B cell (primary cell): Measurements from ENCODE around the gene MMRN1. TPM values are rescaled to one million over a fixed set of nuclear protein-coding genes. Genes with fewer than 3 reads are reported as not detected.

ENCODE experiments used
- ATAC-seq: fragments of 200-7000 bp; cut with Tn5 transposase; one replicate; pipeline ENCODE4 v1.10.0; 2021; ENCODE audit warnings: low read depth, mild to moderate bottlenecking, moderate number of reproducible peaks, moderate library complexity
- CTCF ChIA-PET: fragments of 350-600 bp; sonication (Branson Sonifier 250); formaldehyde crosslinking; loops from one replicate; lab custom pipeline; 2021; ENCODE audit warnings: antibody characterized with exemption, inconsistent platforms; lab: Charles Lee
- POLR2A ChIA-PET: fragments of 350-600 bp; sonication (Branson Sonifier 250); formaldehyde crosslinking; loops from one replicate; lab custom pipeline; 2021; ENCODE audit warnings: antibody characterized with exemption; lab: Charles Lee
- DNase-seq: peaks from one replicate; pipeline ENCODE4 v3.0.0; 2013
- H2AFZ ChIP-seq: 2 replicates; pipeline ENCODE4 v1.6.1; 2012; ENCODE audit warnings: mild to moderate bottlenecking, low read depth, low read length; ENCODE audit not compliant: insufficient read depth, poor library complexity, severe bottlenecking
- H3K27ac ChIP-seq, 2 donors: 1 replicate in 1 of 2; 2 replicates in 1 of 2; pipeline ENCODE4 v1.5.1; 2012 to 2013; ENCODE audit warnings: low read length in 2 of 2, mild to moderate bottlenecking in 2 of 2, moderate library complexity in 1 of 2
- H3K27me3 ChIP-seq, 4 experiments: fragments of 200-600 bp in 1 of 4; sonication (generic) in 1 of 4; replicated peaks in 1 of 4; 1 replicate in 2 of 4; 2 replicates in 2 of 4; pipeline versions ENCODE4 v1.6.1 to v1.7.0; 2013 to 2016; ENCODE audit warnings: low read length in 3 of 4, mild to moderate bottlenecking in 2 of 4, mixed read lengths in 1 of 4, moderate library complexity in 1 of 4; ENCODE audit not compliant: insufficient read depth in 4 of 4, control insufficient read depth in 3 of 4; ENCODE audit errors: control extremely low read depth in 1 of 4
- H3K36me3 ChIP-seq, 2 experiments: replicated peaks in 1 of 2; 1 replicate in 1 of 2; 2 replicates in 1 of 2; pipeline versions ENCODE4 v1.6.1 to v1.7.1; 2013; ENCODE audit warnings: low read length in 1 of 2; ENCODE audit not compliant: insufficient read depth in 2 of 2, control insufficient read depth in 1 of 2; ENCODE audit errors: control extremely low read depth in 1 of 2, extremely low read depth in 1 of 2
- H3K4me1 ChIP-seq, 2 donors: fragments of 200-600 bp in 1 of 2; sonication (generic) in 1 of 2; 1 replicate in 1 of 2; 2 replicates in 1 of 2; pipeline versions ENCODE4 v1.5.1 to v1.6.1; 2013 to 2017; ENCODE audit warnings: low read length in 2 of 2; ENCODE audit not compliant: control insufficient read depth in 2 of 2, insufficient read depth in 2 of 2
- H3K4me2 ChIP-seq: replicated peaks from 2 replicates; pipeline ENCODE3; 2012; ENCODE audit warnings: mild to moderate bottlenecking, low read depth, low read length; ENCODE audit not compliant: poor library complexity, severe bottlenecking
- H3K4me3 ChIP-seq, 5 experiments: fragments of 200-600 bp in 1 of 5; sonication (generic) in 1 of 5; 1 replicate in 3 of 5; 2 replicates in 2 of 5; pipeline versions ENCODE4 v1.5.1 to v1.7.0; 2011 to 2016; ENCODE audit warnings: low read length in 4 of 5, mild to moderate bottlenecking in 4 of 5, low read depth in 2 of 5, control low read depth in 1 of 5, moderate library complexity in 1 of 5; ENCODE audit not compliant: insufficient read depth in 1 of 5; ENCODE audit errors: control extremely low read depth in 1 of 5, extremely low read depth in 1 of 5
- H3K79me2 ChIP-seq: fragments of 200-600 bp; sonication (generic); one replicate; pipeline ENCODE4 v1.6.0; 2016; ENCODE audit warnings: low read length; ENCODE audit not compliant: control insufficient read depth, insufficient read depth
- H3K9ac ChIP-seq: fragments of 200-600 bp; sonication (generic); 2 replicates; pipeline ENCODE4 v1.6.1; 2017; ENCODE audit warnings: mild to moderate bottlenecking, low read length, moderate library complexity
- H3K9me3 ChIP-seq, 3 donors: one replicate each; pipeline versions ENCODE4 v1.6.1 to v1.7.1; 2013; ENCODE audit warnings: low read length in 2 of 3; ENCODE audit not compliant: control insufficient read depth in 2 of 3, insufficient read depth in 1 of 3; ENCODE audit errors: control extremely low read depth in 1 of 3
- H4K20me1 ChIP-seq: 2 replicates; pipeline ENCODE4 v1.6.0; 2012; ENCODE audit warnings: mild to moderate bottlenecking, low read length; ENCODE audit not compliant: insufficient read depth, control insufficient read depth, poor library complexity, severe bottlenecking
- H3K27ac Mint-ChIP-seq: one replicate; pipeline ENCODE4 v1.8.0; 2021; ENCODE audit warnings: mixed read lengths
- H3K27me3 Mint-ChIP-seq: one replicate; pipeline ENCODE4 v1.8.0; 2021; ENCODE audit warnings: mixed read lengths
- H3K4me1 Mint-ChIP-seq: one replicate; pipeline ENCODE4 v1.8.0; 2021; ENCODE audit warnings: mixed read lengths
- H3K4me3 Mint-ChIP-seq: one replicate; pipeline ENCODE4 v1.8.0; 2021; ENCODE audit warnings: mixed read lengths
- H3K9me3 Mint-ChIP-seq: one replicate; pipeline ENCODE4 v1.8.0; 2022; ENCODE audit warnings: mixed read lengths; ENCODE audit not compliant: insufficient read depth
- CTCF ChIP-seq: fragments of 200-600 bp; IDR thresholded peaks from one replicate; pipeline ENCODE4 v1.8.0; 2022; ENCODE audit warnings: antibody characterized with exemption, mild to moderate bottlenecking
- EZH2 ChIP-seq: IDR thresholded peaks from 2 replicates; pipeline ENCODE4 v1.6.1; 2012; ENCODE audit warnings: borderline replicate concordance, low read depth, mild to moderate bottlenecking, moderate library complexity, low read length; ENCODE audit not compliant: insufficient read depth, poor library complexity, severe bottlenecking
- WGBS: methylation state at CpG from one replicate; pipeline ENCODE4 v1.1.5; 2013; ENCODE audit warnings: missing lambda C conversion rate; ENCODE audit not compliant: insufficient coverage; 5-methylcytosine and 5-hydroxymethylcytosine counted together
- intact Hi-C: fragments of 100-400 bp; cut with micrococcal nuclease; formaldehyde crosslinking; loops from one replicate; pipeline ENCODE4 v1.10.0; 2022
- polyA plus RNA-seq: library from polyadenylated mRNA; depleted of rRNA; stranded (reverse); fragments of >200 nt; gene quantifications from 2 replicates; pipeline ENCODE4 v1.2.3, GENCODE V29; 2012
- total RNA-seq, 2 donors: library from RNA; stranded (reverse); fragments of 120-200 nt in 1 of 2; gene quantifications; 1 replicate in 1 of 2; 2 replicates in 1 of 2; pipeline versions ENCODE4 v1.2.3 to v1.2.4, GENCODE V29; 2013 to 2022

Gene MMRN1
- total and polyA plus RNA-seq, 2 donors (not counting 1 experiment from before 2014, with no cell fraction given), result 0.33 to 0.49 TPM

- H3K9me3 ChIP-seq, result no peaks in the 10 kb centered on the region
- no peak overlapping the region for H3K27ac Mint-ChIP-seq
- H3K4me3 Mint-ChIP-seq, result no peak overlapping the region
- no peaks in the 10 kb centered on the region for H3K9me3 Mint-ChIP-seq
- no peaks in the 10 kb centered on the region for H3K36me3 ChIP-seq
- TF ChIP-seq CTCF, result no peak
- TF ChIP-seq EZH2, result no peak
- intact Hi-C loops, result no loop called here
- H3K79me2 ChIP-seq, result no peaks in the 10 kb centered on the region
- no peaks in the 10 kb centered on the region for H3K27me3 ChIP-seq
- H3K4me1 Mint-ChIP-seq, result no peaks in the 10 kb centered on the region
- ATAC-seq (no peak), DNase-seq (no peak)
- H3K27ac ChIP-seq, result no peak overlapping the region
- no peak overlapping the region for H3K4me2 ChIP-seq
- H3K4me1 ChIP-seq, result no peaks in the 10 kb centered on the region
- H2AFZ ChIP-seq, result no peak overlapping the region
- H4K20me1 ChIP-seq, result no peaks in the 10 kb centered on the region
- ChIA-PET CTCF (no interaction called here), POLR2A (no interaction called here)
- H3K9ac ChIP-seq, result no peak overlapping the region
- H3K27me3 Mint-ChIP-seq, result peaks cover 2% of the 10 kb centered on the region
- no peak overlapping the region for H3K4me3 ChIP-seq
- WGBS, result 100% methylated on average over 1 of the region's 1 CpG
Measured at GRCh38 chr4:89871211-89871610, 23.4 kb upstream of the MMRN1 start.

- Mint-ChIP-seq H3K4me1 (no peaks in the 10 kb centered on the region), H3K27ac (no peak overlapping the region), H3K4me3 (no peak overlapping the region), H3K9me3 (no peaks in the 10 kb centered on the region), H3K27me3 (peaks cover 10% of the 10 kb centered on the region)
- WGBS, result 80% methylated on average over 1 of the region's 3 CpGs
- H3K27me3 ChIP-seq, result no peaks in the 10 kb centered on the region
- no peaks in the 10 kb centered on the region for H3K4me1 ChIP-seq
- ATAC-seq, result no peak
- TF ChIP-seq EZH2, result no peak
- TF ChIP-seq CTCF, result no peak
- H3K36me3 ChIP-seq, result no peaks in the 10 kb centered on the region
- H2AFZ ChIP-seq, result no peak overlapping the region
- intact Hi-C loops, result no loop called here
- H3K4me2 ChIP-seq, result no peak overlapping the region
- no peaks in the 10 kb centered on the region for H4K20me1 ChIP-seq
- no peak overlapping the region for H3K27ac ChIP-seq
- no peak for DNase-seq
- H3K9ac ChIP-seq, result no peak overlapping the region
- ChIA-PET POLR2A (no interaction called here), CTCF (no interaction called here)
- H3K79me2 ChIP-seq, result no peaks in the 10 kb centered on the region
- H3K4me3 ChIP-seq, result no peak overlapping the region
- no peaks in the 10 kb centered on the region for H3K9me3 ChIP-seq
Measured at GRCh38 chr4:89876548-89876947, 18.1 kb upstream of the MMRN1 start.
